Stimulated activated CD8-positive, alpha-beta memory T cell treated with anti-CD3 and anti-CD28 coated beads, Interleukin-12 subunit alpha, Interleukin-12 subunit beta, amount 100 ng/mL, for 24 hours (primary cell): ENCODE measurements around the gene SHANK1.
A peak's percentile ranks its signal among the peaks of the same experiment; 100 is the strongest.

ENCODE experiments used
- DNase-seq: peaks from one replicate; pipeline ENCODE4 v3.0.0-alpha.2; 2020; ENCODE audit errors: extremely low read depth

The SHANK1 gene

GRCh38 chr19:50686310-50687032 is 33.1 kb downstream of the SHANK1 start:
- DNase-seq = no peak

DNA sequence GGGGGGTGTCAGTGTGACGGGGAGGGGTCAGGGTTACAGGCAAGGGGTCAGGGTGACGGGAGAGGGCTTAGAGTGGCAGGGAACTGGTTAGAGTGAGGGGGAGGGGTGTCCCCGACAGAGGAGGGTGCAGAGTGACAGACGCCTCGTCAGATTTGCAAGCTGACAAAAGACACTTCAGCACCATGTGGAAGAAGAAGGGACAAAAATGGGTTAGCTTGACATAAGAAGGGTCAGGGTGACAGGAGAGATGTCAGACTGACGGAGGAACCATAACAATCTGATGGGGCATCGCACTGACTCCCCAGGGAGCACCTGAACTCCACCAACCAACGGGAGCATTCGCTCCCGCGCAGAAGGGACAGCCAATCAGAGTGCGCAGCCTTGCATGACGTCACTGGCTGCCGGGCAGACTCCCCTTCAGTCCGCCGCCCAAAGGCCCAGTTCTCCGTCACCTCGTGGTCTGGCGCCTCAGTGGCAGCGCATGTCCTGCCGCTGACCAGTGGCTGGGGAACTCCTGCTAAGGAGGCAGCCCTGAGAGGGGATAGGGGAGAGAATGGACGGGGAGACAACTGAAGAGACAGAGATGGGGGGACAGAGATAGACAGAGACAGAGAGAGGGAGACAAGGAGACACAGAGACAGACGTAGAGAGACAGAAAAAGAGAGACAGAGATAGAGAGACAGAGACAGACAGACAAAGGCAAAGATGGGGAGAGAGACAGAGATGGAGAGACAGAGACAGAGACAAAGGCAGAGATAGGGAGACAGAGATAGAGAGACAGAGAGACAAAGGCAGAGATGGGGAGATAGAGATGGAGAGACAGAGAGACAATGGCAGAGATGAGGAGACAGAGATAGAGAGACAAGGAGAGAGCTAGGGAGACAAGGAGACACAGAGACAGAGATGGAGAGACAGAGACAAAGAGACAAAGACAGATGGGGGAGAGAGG is 40.2 kb downstream of the SHANK1 start:
- DNase-seq = peak; percentile 33

DNA sequence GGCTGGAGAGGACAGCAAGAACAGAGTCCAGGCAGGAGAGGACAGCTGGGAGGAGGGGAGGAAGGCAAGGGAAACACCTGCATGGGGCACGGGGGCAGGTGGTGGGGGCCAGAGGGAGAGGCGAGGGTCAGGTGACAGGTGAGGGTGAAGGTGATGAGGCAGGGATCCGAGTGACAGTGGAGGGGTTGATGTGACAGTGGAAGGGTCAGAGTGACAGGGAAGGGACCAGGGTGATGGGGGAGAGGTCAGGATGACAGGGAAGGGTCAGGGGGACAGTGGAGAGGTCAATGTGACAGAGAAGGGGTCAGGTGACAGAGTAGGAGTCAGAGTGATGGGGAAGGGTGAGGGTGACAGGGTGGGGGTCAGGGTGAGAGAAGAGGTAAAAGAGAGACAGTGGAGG is 41.3 kb downstream of the SHANK1 start:
- DNase-seq = no peak

DNA sequence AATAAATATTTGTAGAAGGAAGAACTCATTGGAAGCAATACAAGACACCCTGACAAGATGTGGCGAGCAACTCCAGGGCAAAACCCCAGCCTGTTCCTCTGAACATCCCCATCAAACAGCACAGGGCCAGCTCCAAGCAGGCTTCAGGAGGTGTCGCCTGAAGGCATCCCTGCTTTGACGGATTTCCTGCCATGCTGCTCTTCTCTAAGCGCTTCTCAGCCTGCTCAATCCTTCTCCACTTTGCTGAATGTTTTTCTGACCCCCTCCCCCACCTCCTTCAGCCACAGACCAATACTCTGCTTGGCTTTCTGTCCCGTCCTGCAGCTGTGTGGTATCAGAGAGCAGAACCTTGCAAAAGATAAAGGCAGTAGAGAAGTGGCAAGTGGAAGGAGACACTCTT is 42.0 kb downstream of the SHANK1 start:
- DNase-seq = no peak

DNA sequence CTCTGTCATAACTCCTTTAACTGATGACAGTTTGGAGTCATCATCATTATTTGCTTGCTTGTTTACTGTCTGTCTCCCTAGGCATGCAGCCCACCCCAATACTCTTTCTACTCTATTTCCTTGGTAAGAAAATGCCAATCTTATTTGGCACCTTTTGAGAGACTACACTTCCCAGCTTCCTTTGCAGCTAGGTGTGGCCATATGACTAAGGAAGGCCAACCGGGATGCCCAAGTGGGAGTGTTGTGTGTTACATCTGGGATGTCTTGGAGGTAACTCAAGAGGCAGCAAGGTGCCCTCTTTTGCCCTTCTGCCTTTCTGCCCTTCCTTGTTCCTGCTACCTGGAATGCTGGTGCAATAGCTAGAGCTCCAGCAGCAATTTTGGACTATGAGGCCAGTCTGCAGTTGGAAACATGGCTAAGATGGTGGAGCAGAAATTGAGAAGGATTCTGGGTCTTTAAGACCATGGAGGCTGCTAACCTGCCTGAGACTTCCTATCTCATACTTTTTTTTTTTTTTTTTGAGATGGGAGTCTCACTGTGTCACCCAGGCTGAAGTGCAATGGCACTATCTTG is 42.9 kb downstream of the SHANK1 start:
- DNase-seq = no peak

- DNase-seq = no peak
Observed at GRCh38 chr19:50673118-50673517, 46.5 kb downstream of the SHANK1 start.

DNA sequence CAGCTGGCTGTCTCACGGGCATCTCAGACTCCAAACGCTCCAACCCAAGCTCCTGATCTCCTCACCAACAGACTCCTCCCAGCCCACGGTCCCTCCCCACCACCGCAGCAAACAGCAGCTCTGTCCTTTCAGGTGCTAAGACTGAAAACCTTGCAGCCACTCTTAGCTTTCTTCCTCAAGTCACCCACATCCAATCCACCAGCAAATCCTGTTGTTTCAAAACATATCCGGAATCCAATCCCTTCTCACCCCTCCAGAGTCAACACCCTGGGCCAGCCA is 49.6 kb downstream of the SHANK1 start:
- no peak for DNase-seq

DNA sequence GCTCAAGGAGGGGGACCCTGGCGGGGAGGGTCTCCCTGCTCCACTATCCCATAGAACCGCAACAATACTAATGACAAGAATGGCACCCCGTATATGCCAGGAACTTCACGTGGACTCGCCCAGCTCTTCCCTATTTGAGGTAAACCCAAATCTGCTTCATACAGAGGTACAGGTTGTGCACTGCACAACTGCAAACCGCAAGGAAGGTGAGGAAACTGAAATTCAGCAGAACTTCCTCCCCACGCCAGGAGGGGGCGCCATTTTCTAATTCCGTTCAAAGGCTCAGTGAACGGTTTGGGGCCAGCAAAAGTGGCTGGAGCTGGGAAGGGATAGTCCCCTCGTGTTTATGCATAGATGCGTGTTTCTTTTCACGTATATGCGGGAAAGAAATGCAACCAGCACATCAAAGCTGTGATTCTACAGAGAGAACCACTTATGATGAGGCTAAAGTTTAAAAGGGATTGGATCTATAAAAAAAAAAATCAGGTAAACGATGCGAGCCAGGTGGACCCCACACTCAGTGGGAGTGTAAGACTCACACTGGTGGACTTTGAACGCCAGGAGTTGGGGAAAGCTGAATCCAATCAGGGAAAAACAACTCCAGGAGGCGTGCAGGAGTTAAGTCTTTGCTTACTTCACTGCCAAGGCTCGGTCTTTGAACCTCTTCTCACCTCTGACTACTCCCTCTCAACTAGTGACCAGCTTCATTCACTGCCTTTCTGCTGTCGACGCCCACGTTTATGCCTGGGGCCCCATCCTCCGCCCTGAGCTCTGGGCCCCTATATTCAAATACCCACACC is 50.1 kb downstream of the SHANK1 start:
- no peak for DNase-seq

DNA sequence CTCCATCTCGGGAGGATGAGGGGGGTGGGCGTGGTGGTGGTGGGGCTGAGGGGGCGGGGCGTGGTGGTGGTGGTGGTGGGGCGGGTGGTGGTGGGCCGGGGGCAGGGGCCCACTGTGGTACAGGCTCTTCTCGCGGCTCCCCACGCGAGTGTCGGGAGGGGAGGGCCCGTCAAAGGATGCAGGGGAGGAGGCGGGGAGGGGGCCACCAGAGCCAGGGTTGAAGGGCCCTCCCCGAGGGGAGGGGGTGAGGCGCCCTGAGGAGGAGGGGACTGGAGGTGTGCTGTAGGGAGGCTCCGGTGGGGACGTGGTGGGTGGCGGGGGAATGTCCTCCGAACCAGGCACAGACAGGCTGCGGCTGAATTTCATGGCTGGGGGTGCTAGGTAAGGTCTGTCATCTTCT is 50.7 kb downstream of the SHANK1 start:
- DNase-seq = no peak

DNA sequence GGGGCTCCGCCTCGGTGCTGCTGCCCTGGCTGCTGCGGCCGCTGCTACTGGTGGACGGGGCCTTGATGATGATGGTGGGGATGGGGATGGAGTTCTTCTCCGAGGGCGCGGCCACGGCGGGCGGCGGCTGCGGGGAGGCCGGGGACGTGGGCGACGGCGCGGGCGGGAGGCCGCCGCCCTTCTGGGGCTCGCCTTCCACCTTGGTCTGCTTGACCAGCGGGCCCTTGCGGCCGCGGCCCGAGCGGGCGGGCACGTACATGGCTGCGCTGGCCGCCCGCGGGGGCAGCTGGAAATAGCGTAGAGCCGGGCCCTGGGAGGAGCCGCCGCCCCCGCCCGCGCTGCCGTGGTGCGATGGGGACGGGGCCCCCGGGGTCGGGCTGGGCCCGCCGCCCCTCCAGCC is 51.2 kb downstream of the SHANK1 start:
- no peak for DNase-seq

DNA sequence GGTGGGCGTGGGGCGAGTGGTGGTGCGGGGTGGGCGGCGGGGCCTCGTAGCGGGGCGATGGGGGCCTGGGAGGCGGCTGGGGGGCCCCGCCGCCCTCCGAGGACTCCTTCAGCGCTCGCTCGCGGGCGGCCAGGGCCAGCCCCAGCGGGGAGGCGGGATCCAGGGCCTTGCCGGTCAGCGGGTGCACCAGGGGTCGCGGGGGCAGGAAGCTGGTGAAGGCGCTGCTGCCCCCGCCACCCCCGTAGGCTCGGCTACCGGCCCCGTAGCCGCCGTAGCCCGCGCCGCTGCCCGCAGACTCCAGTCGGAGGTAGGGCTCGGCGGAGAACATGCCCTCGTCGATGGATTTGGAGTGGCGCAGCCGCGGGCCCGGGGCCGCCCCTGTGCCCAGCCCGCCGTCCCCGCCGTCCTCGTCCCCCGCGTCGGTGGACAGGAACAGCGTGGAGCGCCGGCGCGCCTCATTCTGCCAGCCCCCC is 51.8 kb downstream of the SHANK1 start:
- no peak for DNase-seq

- no peak for DNase-seq
Observed at GRCh38 chr19:50667177-50667758, 52.3 kb downstream of the SHANK1 start.

DNA sequence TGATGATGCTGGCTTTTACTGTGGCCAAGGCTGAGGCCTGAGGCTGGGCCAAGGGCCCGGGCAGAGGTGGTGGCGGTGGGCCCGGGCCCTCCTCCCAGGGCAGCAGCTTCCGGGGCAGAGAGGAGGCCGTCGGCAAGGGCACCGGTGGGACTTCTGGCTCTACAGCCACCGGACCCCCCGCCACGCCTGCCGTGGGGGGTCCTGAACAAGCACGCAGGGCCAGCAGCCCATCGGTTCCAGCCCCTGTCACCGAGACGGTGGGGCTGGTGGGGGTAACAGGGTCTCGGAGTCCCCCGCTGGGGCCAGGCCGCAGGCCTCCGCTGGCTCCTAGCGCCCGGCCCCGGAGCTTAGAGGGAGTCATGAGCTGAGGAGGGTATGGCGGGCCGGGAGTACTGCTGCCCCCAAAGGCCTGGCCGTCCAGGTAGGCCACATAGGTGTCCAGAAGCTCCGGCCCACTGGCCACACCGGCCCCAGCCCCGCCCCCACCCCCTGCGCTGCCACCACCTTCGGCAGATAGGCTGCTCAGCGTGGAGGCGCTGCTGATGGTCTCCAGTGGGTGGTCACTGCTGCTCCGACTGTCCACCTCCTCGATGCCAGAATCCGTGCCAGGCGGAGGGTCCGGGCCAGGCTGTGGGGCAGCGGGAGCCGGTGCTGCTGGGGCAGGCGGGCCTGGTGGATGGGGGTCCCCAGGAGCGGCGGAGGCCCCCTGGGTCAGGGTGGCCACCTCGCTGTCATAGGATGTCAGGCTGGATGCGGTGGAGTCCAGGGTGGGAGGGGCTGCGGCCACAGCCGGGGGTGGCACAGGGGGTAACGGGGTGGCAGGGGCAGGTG is 53.0 kb downstream of the SHANK1 start:
- DNase-seq = no peak

GRCh38 chr19:50664204-50664603 is 55.4 kb downstream of the SHANK1 start:
- no peak for DNase-seq

GRCh38 chr19:50663482-50663790 is 56.2 kb downstream of the SHANK1 start:
- DNase-seq = no peak

DNA sequence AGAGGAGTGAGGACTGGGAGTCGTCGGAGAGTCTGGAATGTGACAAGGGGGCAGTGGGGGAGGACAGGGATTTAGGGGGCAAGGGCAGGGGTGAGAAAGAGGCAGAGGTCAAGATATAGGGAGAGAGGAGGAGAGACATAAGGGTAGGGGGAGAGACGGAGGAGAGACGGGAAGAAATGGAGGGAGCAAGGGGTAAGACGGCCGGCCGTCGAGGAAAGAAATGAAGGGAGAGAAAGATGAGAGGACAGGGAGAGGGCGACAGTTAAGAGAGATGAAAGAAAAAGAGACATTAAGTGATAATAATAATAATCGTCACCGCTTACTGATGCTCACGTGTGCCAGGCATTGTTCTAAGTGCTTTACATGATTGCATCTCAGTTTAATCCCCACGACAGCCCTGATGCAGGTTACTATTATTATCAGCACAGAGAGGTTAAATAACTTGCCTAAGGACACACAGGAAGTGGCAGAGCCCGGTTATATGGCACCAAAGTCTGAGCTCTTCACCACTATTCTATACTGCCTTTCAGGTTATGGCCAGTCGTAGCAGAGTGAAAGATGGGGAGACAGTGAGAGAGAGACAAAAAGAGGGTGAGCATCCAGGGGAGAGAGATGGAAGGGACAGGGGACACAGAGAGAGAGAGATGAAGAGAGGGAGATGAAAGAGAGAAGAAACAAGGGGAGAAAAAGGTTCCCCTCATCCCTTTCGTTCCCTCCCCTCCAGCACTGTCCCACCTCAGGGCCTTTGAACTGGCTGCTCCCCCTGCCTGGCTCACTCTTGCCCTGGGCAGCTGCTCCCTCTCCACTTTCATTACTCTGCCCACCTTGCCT is 56.7 kb downstream of the SHANK1 start:
- DNase-seq = no peak

- no peak for DNase-seq
Observed at GRCh38 chr19:50661766-50662650, 57.6 kb downstream of the SHANK1 start.

GRCh38 chr19:50661023-50661422 is 58.6 kb downstream of the SHANK1 start:
- DNase-seq = no peak

GRCh38 chr19:50660088-50660366 is 59.6 kb downstream of the SHANK1 start:
- DNase-seq = no peak
